ENCODE results near the gene RAB6B.

Gene RAB6B

GRCh38 chr3:133930341-133930933 lies 34.8 kb upstream of the RAB6B start:
- peak; percentile 49 for DNase-seq

DNA sequence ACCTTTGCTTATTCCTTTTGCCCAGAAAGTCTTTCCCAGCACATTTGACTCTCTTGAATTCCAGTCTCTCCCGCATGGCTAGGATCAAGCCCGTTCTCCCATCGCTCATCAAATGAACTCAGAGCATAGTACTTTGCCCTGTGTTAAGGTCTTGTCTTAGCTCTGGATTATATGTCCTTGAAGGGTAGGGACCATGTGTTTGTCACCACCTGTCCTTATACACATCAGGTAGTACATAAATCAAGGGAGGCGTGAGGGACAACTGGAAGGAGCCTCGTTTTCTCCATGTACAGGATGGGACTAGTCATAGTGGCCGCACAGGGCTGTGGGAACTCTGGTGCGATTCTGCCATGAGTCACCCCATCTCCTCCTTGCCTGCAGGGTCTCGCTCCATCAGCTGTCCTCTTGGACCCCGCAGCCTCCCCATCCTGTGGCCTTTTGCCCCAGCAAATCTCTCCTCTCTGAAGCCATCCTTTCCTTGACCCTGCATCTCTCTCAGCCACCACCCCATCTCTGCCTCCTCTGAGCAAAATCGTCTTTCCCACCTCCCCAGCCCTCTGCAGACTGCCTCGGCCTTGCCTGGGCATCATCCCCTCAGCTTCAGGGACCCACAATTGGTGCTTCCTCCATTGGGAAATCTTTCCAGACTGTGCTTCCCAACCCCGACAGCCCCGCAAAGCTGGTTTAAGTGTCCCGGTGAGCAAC lies 33.4 kb upstream of the RAB6B start:
- no peak for DNase-seq

- no peak for DNase-seq
Measured at GRCh38 chr3:133928136-133928893, 32.6 kb upstream of the RAB6B start.

GRCh38 chr3:133927540-133928066 lies 31.9 kb upstream of the RAB6B start:
- no peak for DNase-seq

DNA sequence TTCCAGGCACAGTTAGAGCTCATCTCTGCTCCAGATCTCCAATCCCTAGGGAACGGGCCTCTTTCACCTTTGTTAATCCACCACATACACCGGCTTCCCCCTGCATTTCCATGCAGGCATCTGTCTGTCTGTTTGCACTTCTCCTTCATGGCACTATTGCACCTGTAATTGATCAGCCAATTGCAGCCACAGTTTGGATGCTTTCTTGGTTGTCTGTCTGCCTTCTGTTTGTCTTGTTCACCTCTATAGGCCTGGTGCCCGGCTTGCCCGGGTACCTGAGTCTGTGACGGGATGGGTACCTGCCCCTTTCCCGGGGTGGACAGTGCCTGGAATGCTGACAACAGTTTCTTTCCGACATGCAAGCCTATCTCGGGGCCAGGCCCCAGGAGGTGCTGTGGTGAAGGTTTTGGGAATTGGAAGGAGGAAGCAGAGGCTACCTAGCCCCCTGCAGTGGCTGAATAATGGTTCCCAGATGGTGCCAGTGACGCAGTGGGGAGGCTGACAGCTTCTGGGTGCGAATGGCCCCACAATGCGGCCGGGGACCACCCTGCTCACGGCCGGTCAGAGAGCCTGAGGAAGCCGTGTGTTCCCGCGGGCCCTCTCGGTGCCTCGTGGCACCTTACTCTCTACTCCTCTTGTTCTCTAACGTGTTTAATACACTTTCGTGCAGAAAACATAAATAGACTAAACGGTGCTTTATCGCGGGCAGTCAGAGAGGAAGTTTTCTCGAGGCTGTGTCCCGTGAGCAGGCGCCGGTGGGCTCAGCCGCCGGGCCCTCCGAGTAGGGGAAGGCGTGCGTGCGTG lies 31.3 kb upstream of the RAB6B start:
- DNase-seq, result no peak

DNA sequence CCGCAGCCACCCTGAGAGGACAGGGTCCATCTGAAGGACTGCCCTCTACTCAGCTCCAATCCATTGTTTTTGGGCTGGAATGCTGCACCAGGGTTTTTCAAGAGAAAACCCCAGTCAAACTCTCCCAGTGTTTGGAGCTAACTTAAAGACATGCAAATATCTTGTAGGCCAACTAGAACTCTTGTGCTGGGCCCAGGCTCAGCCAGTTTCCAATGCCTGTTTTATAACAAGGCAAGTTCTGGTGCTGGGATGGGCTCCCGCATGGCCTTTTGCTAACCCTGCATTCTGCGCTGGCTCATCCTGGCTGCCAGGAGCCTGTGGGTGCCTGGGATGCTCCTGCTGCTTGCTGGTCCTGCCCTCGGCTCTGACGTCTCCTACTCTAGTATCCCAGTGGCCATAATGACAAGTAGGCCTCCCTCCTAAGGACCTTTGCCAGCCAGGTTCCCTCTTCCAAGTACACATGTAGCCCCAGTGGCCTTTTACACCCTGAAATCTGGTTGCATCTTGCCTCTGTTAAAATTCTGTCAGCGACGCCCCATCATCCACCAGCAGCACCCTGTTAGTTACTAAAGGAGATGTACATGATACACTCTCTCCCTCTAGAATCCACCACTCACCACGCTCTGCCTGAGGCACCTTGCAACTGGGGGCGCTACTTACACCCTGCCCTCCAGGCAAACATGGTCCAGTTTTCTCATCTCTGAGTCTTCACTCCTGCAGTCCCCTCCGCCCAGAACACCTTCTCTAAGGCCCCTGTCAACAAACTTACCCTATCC lies 30.5 kb upstream of the RAB6B start:
- no peak for DNase-seq

DNA sequence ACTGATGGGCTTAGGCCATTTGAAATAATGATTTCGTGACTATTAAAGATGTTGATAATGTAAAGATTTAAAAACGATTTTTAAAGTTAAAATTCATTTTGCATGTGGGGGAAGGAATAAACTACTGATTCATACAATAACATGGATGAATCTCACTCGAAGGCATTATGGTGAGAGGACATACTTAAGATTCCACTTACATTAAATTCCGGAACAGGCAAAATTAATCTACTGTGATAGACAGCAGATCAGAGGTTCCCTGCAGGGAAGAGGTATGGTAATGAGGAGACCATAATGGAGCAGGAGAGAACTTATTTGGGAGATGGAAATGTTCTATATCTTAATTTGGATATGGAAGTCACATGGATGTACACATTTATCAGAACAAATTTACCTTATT lies 28.4 kb upstream of the RAB6B start:
- no peak for DNase-seq

DNA sequence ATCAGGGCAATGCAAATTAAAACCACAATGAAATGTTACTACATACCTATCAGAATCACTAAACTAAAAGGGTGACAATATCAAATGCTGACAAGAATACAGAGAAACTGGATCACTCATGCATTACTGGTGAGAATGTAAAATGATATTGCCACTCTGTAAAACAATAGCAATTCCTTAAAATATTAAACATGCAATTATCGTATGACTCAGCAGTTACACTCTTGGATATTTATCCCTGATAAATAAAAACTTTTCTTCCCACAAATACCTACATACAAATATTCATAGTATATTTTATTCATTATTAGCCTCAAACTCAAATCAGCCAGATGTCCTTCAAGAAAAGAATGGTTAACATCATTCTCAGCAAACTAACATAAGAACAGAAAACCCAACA lies 25.9 kb upstream of the RAB6B start:
- DNase-seq, result no peak

- DNase-seq, result no peak
Measured at GRCh38 chr3:133917144-133917543, 21.5 kb upstream of the RAB6B start.

- DNase-seq, result no peak
Measured at GRCh38 chr3:133915685-133916658, 20.3 kb upstream of the RAB6B start.

- no peak for DNase-seq
Measured at GRCh38 chr3:133914839-133915600, 19.3 kb upstream of the RAB6B start.

DNA sequence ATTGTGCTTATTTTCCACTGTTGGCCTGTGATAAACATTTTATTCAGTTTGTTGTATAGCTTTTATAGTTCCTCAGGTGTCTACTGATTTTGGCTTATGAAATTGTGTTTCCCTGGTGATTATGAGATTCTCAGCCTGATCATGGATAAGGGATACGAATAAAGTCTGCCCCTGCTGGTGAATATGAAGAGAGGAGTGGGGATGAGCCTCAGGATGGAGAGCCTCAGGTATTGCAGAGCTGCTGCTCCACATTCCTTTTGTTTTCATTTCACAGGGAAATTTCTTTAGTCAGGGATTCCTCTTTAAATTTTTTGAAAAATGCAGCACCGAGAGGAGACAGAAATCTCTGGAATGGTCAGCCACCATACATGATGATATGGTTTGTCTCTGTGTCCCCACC lies 14.7 kb upstream of the RAB6B start:
- no peak for DNase-seq

GRCh38 chr3:133905376-133905775 lies 9.7 kb upstream of the RAB6B start:
- DNase-seq, result no peak

- no peak for DNase-seq
Measured at GRCh38 chr3:133901847-133902246, 6.2 kb upstream of the RAB6B start.

- no peak for DNase-seq
Measured at GRCh38 chr3:133901083-133901482, 5.4 kb upstream of the RAB6B start.

DNA sequence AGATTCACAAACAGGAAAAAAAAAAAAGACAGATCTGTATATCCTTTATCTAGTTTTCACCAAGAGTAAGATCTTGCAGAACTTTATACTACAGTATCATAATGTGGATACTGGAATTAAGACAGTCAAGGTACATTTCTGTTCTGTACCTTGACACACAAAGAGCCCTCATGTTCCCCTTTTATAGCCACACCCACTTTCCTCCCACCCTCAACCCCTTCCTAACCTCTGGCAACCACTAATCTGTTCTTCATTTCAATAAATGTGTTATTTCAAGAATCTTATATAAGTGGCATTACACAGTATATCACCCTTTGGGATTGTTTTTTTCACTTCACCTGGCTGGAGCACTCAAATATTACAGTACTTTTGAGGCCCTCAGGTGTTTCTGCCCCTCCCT lies 3.6 kb upstream of the RAB6B start:
- DNase-seq, result no peak

- no peak for DNase-seq
Measured at GRCh38 chr3:133897547-133897946, 1.9 kb upstream of the RAB6B start.

GRCh38 chr3:133896002-133896761 lies 500 bp upstream of the RAB6B start:
- no peak for DNase-seq

All from NCI-H2107 (cell line).